Stimulated activated CD4-positive, alpha-beta T cell treated with anti-CD3 and anti-CD28 coated beads, TNF-alpha, amount 100 ng/mL, for 4 hours (primary cell): ENCODE measurements around the gene CHMP6.

ENCODE experiments used
- DNase-seq, 3 experiments: peaks; one replicate each; pipeline ENCODE4 v3.0.0-alpha.2; 2020; ENCODE audit warnings: low read depth in 3 of 3

CHMP6 gene

GRCh38 chr17:80970762-80971703 lies 20.6 kb upstream of the CHMP6 start:
- no peak for DNase-seq

- no peak for DNase-seq
Observed at GRCh38 chr17:80971704-80972304, 19.8 kb upstream of the CHMP6 start.

- DNase-seq = no peak
Observed at GRCh38 chr17:80976701-80977100, 14.9 kb upstream of the CHMP6 start.

GRCh38 chr17:80977172-80977571 lies 14.5 kb upstream of the CHMP6 start:
- DNase-seq = no peak

GRCh38 chr17:80978499-80979497 lies 12.8 kb upstream of the CHMP6 start:
- DNase-seq = no peak

GRCh38 chr17:80979547-80980378 lies 11.9 kb upstream of the CHMP6 start:
- no peak for DNase-seq

- peak in 2 of 3 experiments; percentile 64 to 67 for DNase-seq
Observed at GRCh38 chr17:80980397-80981061, 11.1 kb upstream of the CHMP6 start.

GRCh38 chr17:80981062-80981902 lies 10.4 kb upstream of the CHMP6 start:
- DNase-seq = peak in 1 of 3 experiments; percentile 37

- DNase-seq = no peak
Observed at GRCh38 chr17:80981929-80982425, 9.7 kb upstream of the CHMP6 start.

- DNase-seq = no peak
Observed at GRCh38 chr17:80982426-80982974, 9.1 kb upstream of the CHMP6 start.

- no peak for DNase-seq
Observed at GRCh38 chr17:80983545-80983944, 8.1 kb upstream of the CHMP6 start.

- DNase-seq = no peak
Observed at GRCh38 chr17:80984749-80985148, 6.9 kb upstream of the CHMP6 start.

GRCh38 chr17:80986046-80986445 lies 5.6 kb upstream of the CHMP6 start:
- DNase-seq = no peak

GRCh38 chr17:80986816-80987475 lies 4.7 kb upstream of the CHMP6 start:
- DNase-seq = no peak

- DNase-seq = no peak
Observed at GRCh38 chr17:80987941-80988461, 3.6 kb upstream of the CHMP6 start.

- DNase-seq = no peak
Observed at GRCh38 chr17:80989586-80989913, 2.1 kb upstream of the CHMP6 start.

GRCh38 chr17:80990921-80991644 lies 558 bp upstream of the CHMP6 start:
- DNase-seq = no peak
